ENCODE measurements around the gene ADGRB2. TPM values are rescaled to one million over a fixed set of nuclear protein-coding genes. Genes with fewer than 3 reads are reported as not detected.

The ADGRB2 gene
- total RNA-seq, 1 donor from 2014 or later, result 12.1 TPM

GRCh38 chr1:31755850-31756492 lies 8.2 kb downstream of the ADGRB2 start:
- Histone ChIP-seq H3K27ac (replicated peaks) (peak overlapping the region; percentile 76), H3K4me3 (no peak overlapping the region), H3K27me3 (ENCODE audit: low read depth) (peaks cover 13% of the 10 kb centered on the region), H3K4me1 (peaks cover 63% of the 10 kb centered on the region), H3K9me3 (replicated peaks) (no peaks in the 10 kb centered on the region), H3K36me3 (no peaks in the 10 kb centered on the region)
- no peak for TF ChIP-seq CTCF (IDR thresholded peaks at IDR 0.05; ENCODE audit: borderline replicate concordance)
- no peak for DNase-seq
- intact Hi-C loops (cut with micrococcal nuclease), result no loop called here

GRCh38 chr1:31755197-31755611 lies 8.9 kb downstream of the ADGRB2 start:
- intact Hi-C loops (cut with micrococcal nuclease), result no loop called here
- no peaks in the 10 kb centered on the region for H3K36me3 ChIP-seq
- no peak for TF ChIP-seq CTCF (IDR thresholded peaks at IDR 0.05; ENCODE audit: borderline replicate concordance)
- H3K4me3 ChIP-seq, result no peak overlapping the region
- DNase-seq, result peak; percentile 53
- peak overlapping the region; percentile 76 for H3K27ac ChIP-seq (replicated peaks)
- peaks cover 7% of the 10 kb centered on the region for H3K27me3 ChIP-seq (ENCODE audit: low read depth)
- no peaks in the 10 kb centered on the region for H3K9me3 ChIP-seq (replicated peaks)
- peaks cover 63% of the 10 kb centered on the region for H3K4me1 ChIP-seq

GRCh38 chr1:31754397-31754796 lies 9.7 kb downstream of the ADGRB2 start:
- H3K4me1 ChIP-seq, result peaks cover 66% of the 10 kb centered on the region
- peak overlapping the region; percentile 76 for H3K27ac ChIP-seq (replicated peaks)
- no peak for TF ChIP-seq CTCF (IDR thresholded peaks at IDR 0.05; ENCODE audit: borderline replicate concordance)
- peaks cover 12% of the 10 kb centered on the region for H3K27me3 ChIP-seq (ENCODE audit: low read depth)
- intact Hi-C loops (cut with micrococcal nuclease), result no loop called here
- H3K36me3 ChIP-seq, result no peaks in the 10 kb centered on the region
- H3K9me3 ChIP-seq (replicated peaks), result no peaks in the 10 kb centered on the region
- H3K4me3 ChIP-seq, result no peak overlapping the region
- no peak for DNase-seq

- H3K4me1 ChIP-seq, result peaks cover 71% of the 10 kb centered on the region
- intact Hi-C loops (cut with micrococcal nuclease), result no loop called here
- peak; percentile 61 for DNase-seq
- peak overlapping the region; percentile 76 for H3K27ac ChIP-seq (replicated peaks)
- no peak for TF ChIP-seq CTCF (IDR thresholded peaks at IDR 0.05; ENCODE audit: borderline replicate concordance)
- no peaks in the 10 kb centered on the region for H3K36me3 ChIP-seq
- no peak overlapping the region for H3K4me3 ChIP-seq
- no peaks in the 10 kb centered on the region for H3K9me3 ChIP-seq (replicated peaks)
- peaks cover 12% of the 10 kb centered on the region for H3K27me3 ChIP-seq (ENCODE audit: low read depth)
Measured at GRCh38 chr1:31753707-31754349, 10.3 kb downstream of the ADGRB2 start.

GRCh38 chr1:31752952-31753475 lies 11.1 kb downstream of the ADGRB2 start:
- no peak for TF ChIP-seq CTCF (IDR thresholded peaks at IDR 0.05; ENCODE audit: borderline replicate concordance)
- no peak overlapping the region for H3K4me3 ChIP-seq
- H3K4me1 ChIP-seq, result peaks cover 79% of the 10 kb centered on the region
- peak overlapping the region; percentile 76 for H3K27ac ChIP-seq (replicated peaks)
- H3K27me3 ChIP-seq (ENCODE audit: low read depth), result peaks cover 12% of the 10 kb centered on the region
- H3K9me3 ChIP-seq (replicated peaks), result no peaks in the 10 kb centered on the region
- no peaks in the 10 kb centered on the region for H3K36me3 ChIP-seq
- no peak for DNase-seq
- intact Hi-C loops (cut with micrococcal nuclease), result no loop called here
